ENCODE results near the gene ICA1L.
A peak's percentile ranks its signal among the peaks of the same experiment; 100 is the strongest.
"Not testable (repeated sequence)": the region's sequence is repeated elsewhere in the genome, so short reads cannot be mapped to it uniquely, and the experiment has no call there.

ICA1L gene

GRCh38 chr2:202818321-202818720, 53.2 kb downstream of the ICA1L start:
- no peak overlapping the region for H3K4me3 ChIP-seq (replicated peaks; ENCODE audit: low read depth, low read length)
- no peak for DNase-seq (ENCODE audit: low read depth)
- TF ChIP-seq, protein P1, sequence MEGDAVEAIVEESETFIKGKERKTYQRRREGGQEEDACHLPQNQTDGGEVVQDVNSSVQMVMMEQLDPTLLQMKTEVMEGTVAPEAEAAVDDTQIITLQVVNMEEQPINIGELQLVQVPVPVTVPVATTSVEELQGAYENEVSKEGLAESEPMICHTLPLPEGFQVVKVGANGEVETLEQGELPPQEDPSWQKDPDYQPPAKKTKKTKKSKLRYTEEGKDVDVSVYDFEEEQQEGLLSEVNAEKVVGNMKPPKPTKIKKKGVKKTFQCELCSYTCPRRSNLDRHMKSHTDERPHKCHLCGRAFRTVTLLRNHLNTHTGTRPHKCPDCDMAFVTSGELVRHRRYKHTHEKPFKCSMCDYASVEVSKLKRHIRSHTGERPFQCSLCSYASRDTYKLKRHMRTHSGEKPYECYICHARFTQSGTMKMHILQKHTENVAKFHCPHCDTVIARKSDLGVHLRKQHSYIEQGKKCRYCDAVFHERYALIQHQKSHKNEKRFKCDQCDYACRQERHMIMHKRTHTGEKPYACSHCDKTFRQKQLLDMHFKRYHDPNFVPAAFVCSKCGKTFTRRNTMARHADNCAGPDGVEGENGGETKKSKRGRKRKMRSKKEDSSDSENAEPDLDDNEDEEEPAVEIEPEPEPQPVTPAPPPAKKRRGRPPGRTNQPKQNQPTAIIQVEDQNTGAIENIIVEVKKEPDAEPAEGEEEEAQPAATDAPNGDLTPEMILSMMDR (IDR thresholded peaks at IDR 0.05; ENCODE audit: low read length, missing control alignments), result no peak

DNA sequence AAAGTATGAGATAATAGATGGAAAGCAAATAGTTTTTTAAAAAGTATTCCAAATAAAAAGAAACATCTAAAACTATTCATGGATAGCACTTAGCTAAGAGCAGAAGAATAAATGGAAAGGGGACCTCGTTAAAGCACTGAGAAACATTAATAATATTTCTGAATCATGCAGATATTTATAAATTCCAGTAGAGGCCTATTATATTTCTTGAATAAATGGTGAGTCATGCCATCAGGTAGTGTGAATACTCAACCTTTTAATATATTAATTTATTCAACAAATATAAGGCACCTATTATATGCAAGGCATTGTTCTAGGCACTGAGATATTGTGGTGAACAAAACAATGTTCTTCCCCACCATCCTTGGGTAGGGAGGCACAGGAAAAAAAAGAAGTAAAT, 53.8 kb downstream of the ICA1L start:
- TF ChIP-seq, protein P1 (IDR thresholded peaks at IDR 0.05; ENCODE audit: low read length, missing control alignments), result no peak
- H3K4me3 ChIP-seq (replicated peaks; ENCODE audit: low read depth, low read length), result no peak overlapping the region
- DNase-seq (ENCODE audit: low read depth), result no peak

DNA sequence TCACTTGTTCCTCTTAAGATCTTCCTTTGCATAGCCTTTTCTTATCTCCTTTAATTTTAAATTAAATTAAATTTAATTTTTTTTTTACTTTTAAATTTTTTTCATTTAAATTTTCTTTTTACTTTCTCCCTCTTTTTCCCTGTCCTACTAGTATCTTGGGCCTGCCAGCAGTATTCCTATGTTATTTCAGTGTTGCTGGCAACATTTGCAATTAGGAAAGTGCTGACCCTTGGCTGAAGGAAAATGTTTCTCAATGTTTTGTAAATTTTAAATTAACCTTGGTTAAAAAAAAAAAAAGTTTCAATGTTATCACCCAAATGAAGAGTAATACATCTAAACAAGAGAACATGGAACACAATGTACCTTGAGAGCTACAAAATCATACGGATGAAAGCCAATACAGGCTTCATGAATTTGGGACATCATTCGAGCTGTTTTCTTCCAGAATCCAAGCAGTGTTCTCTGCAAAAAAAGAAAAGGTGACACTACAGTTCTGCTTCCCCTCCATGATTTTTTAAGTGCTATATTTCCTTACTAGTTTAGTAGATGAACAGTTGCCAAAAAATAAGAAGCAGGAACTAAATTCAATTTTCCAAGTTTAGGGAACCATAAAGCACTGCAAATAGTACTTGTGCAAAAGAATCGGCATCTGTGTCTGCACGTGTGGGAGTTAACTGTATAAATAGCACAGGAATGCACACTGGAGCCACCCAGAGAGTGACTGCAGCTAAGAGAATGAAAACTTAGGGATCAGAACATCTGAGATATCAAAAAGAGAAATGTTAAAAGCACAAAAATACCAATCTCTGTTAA, 55.8 kb downstream of the ICA1L start:
- DNase-seq (ENCODE audit: low read depth), result peak; percentile 69
- TF ChIP-seq, protein P1 (IDR thresholded peaks at IDR 0.05; ENCODE audit: low read length, missing control alignments), result no peak

GRCh38 chr2:202814226-202814625, 57.3 kb downstream of the ICA1L start:
- TF ChIP-seq, protein P1 (IDR thresholded peaks at IDR 0.05; ENCODE audit: low read length, missing control alignments), result no peak
- no peak for DNase-seq (ENCODE audit: low read depth)
- H3K4me3 ChIP-seq (replicated peaks; ENCODE audit: low read depth, low read length), result no peak overlapping the region

More for the DNA sequence above, 55.8 kb downstream of the ICA1L start:
- no peak overlapping the region for H3K4me3 ChIP-seq (replicated peaks; ENCODE audit: low read depth, low read length)

- TF ChIP-seq, protein P1 (IDR thresholded peaks at IDR 0.05; ENCODE audit: low read length, missing control alignments), result no peak
- H3K4me3 ChIP-seq (replicated peaks; ENCODE audit: low read depth, low read length), result no peak overlapping the region
- no peak for DNase-seq (ENCODE audit: low read depth)
These were observed 58.2 kb downstream of the ICA1L start for GRCh38 chr2:202813387-202813786.

GRCh38 chr2:202808754-202809153, 62.8 kb downstream of the ICA1L start:
- H3K4me3 ChIP-seq (replicated peaks; ENCODE audit: low read depth, low read length), result no peak overlapping the region
- TF ChIP-seq, protein P1 (IDR thresholded peaks at IDR 0.05; ENCODE audit: low read length, missing control alignments), result no peak
- DNase-seq (ENCODE audit: low read depth), result no peak

- not testable (repeated sequence) for H3K4me3 ChIP-seq (replicated peaks; ENCODE audit: low read depth, low read length)
- DNase-seq (ENCODE audit: low read depth), result peak; percentile 95
These were observed 64.0 kb downstream of the ICA1L start for GRCh38 chr2:202807431-202808138.

DNA sequence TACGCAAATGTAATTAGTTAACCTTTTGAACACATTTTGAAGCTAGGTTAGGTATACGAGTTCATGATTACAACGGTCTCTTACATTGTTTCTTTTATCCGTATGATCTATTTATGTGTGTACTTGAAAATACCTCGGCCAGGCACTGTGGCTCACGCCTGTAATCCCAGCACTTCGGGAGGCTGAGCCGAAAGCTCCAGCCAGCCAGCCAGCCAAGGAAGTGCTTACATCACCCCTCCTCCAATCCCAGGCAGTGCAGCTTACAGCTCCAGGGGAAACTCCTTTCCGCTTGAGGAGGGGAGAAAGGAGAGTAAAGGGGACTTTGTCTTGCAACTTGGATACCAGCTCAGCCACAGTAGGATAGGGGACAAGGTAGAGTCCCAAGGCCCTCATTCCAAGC, 65.7 kb downstream of the ICA1L start:
- peak; percentile 53 for DNase-seq (ENCODE audit: low read depth)
- H3K4me3 ChIP-seq (replicated peaks; ENCODE audit: low read depth, low read length), result not testable (repeated sequence)
